GM13976 (cell line): ENCODE measurements around the gene CD3D.

ENCODE experiments used
- DNase-seq: peaks from one replicate; pipeline ENCODE4 v3.0.0; 2012; ENCODE audit warnings: low spot score
- in situ Hi-C: fragments of 300-500 bp; cut with MboI; formaldehyde crosslinking; loops from one replicate; pipeline ENCODE4 v1.12.0; 2022; ENCODE audit warnings: low sequenced_read_pairs, mixed read lengths, inconsistent platforms; ENCODE audit not compliant: unreplicated experiment
- TF ChIP-seq, protein P1 (sequence below): IDR thresholded peaks from 2 replicates; pipeline ENCODE4 v1.5.1; 2012; ENCODE audit warnings: borderline replicate concordance, mild to moderate bottlenecking; ENCODE audit not compliant: insufficient read depth; ENCODE audit errors: extremely low read depth, missing control alignments, control extremely low read depth

The CD3D gene

GRCh38 chr11:118342503-118343161 is at the start of gene CD3D:
TSS of gene CD3D (minus strand) at chr11:118342705. CDS start at chr11:118342607, 98 bp downstream.
- DNase-seq = no peak
- in situ Hi-C loops = no loop called here
- TF ChIP-seq, protein P1, sequence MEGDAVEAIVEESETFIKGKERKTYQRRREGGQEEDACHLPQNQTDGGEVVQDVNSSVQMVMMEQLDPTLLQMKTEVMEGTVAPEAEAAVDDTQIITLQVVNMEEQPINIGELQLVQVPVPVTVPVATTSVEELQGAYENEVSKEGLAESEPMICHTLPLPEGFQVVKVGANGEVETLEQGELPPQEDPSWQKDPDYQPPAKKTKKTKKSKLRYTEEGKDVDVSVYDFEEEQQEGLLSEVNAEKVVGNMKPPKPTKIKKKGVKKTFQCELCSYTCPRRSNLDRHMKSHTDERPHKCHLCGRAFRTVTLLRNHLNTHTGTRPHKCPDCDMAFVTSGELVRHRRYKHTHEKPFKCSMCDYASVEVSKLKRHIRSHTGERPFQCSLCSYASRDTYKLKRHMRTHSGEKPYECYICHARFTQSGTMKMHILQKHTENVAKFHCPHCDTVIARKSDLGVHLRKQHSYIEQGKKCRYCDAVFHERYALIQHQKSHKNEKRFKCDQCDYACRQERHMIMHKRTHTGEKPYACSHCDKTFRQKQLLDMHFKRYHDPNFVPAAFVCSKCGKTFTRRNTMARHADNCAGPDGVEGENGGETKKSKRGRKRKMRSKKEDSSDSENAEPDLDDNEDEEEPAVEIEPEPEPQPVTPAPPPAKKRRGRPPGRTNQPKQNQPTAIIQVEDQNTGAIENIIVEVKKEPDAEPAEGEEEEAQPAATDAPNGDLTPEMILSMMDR = no peak

DNA sequence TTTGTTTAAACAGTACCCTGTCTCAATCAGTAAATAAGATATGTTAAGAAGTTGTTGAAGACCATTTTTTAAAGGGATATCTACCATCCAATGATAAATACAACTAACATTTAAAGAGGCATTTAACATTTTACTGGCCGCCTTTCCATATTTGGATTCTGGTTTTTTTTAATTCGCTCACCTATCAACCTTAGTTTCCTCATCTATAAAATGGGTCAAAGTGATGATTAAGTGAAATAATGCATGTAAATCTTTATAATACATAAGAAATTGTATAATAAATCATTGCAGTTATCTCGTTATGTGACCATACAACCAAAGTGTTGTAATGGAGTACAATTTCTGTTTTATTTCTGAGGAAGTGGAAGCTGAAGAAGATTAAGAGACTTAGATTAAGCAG is 41.2 kb upstream of the CD3D start:
- DNase-seq = no peak
- in situ Hi-C loops = loop anchor here (25.0 kb wide), 1 partner anchor 104 kb away; no protein-coding TSS in a partner anchor

DNA sequence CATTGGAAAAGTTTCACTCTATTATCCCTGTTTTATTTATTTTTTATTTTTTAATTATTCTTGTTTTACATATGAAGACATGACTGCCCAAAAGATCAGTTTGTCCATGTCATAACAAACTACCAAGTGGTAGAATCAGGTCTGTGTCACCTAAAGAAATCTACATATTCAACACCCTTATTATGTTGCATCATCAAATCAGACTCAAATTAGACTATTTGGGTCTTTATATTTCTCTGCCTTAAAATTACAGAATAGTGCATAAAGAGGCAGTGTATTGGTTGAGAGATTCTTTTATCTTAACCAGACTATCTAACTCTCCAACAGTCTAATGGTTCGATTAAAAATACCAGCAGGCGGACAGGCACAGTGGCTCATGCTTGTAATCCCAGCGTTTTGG is 40.4 kb upstream of the CD3D start:
- in situ Hi-C loops = loop anchor here (25.0 kb wide), 1 partner anchor 104 kb away; no protein-coding TSS in a partner anchor
- no peak for DNase-seq
- TF ChIP-seq, protein P1 = no peak

More for the DNA sequence above, 41.2 kb upstream of the CD3D start:
- TF ChIP-seq, protein P1 = no peak

- in situ Hi-C loops = loop anchor here (25.0 kb wide), 1 partner anchor 107 kb away; no protein-coding TSS in a partner anchor
- TF ChIP-seq, protein P1 = no peak
- no peak for DNase-seq
Observed at GRCh38 chr11:118380571-118380970, 38.1 kb upstream of the CD3D start.

GRCh38 chr11:118379497-118379896 is 37.0 kb upstream of the CD3D start:
- in situ Hi-C loops = loop anchor here (25.0 kb wide), 1 partner anchor 108 kb away; no protein-coding TSS in a partner anchor
- DNase-seq = no peak
- TF ChIP-seq, protein P1 = no peak

GRCh38 chr11:118375978-118376377 is 33.5 kb upstream of the CD3D start:
- in situ Hi-C loops = loop anchor here (25.0 kb wide), 1 partner anchor 111 kb away; no protein-coding TSS in a partner anchor
- DNase-seq = no peak

More at GRCh38 chr11:118375978-118376377, 33.5 kb upstream of the CD3D start:
- TF ChIP-seq, protein P1 = no peak
